HG03469 (cell line): ENCODE measurements around the gene POLR2A.
"Not testable (repeated sequence)": the region's sequence is repeated elsewhere in the genome, so short reads cannot be mapped to it uniquely, and the experiment has no call there.

ENCODE experiments used
- ATAC-seq: cut with Tn5 transposase; IDR thresholded peaks from one replicate; pipeline ENCODE4 v1.9.1; 2021; ENCODE audit warnings: mild to moderate bottlenecking, moderate library complexity, moderate number of reproducible peaks; ENCODE audit not compliant: unreplicated experiment

Gene POLR2A

GRCh38 chr17:7459961-7460545 is 24.1 kb upstream of the POLR2A start:
- ATAC-seq, result no peak

- no peak for ATAC-seq
These were observed 23.1 kb upstream of the POLR2A start for GRCh38 chr17:7460850-7461660.

- ATAC-seq, result no peak
These were observed 21.4 kb upstream of the POLR2A start for GRCh38 chr17:7462474-7463371.

DNA sequence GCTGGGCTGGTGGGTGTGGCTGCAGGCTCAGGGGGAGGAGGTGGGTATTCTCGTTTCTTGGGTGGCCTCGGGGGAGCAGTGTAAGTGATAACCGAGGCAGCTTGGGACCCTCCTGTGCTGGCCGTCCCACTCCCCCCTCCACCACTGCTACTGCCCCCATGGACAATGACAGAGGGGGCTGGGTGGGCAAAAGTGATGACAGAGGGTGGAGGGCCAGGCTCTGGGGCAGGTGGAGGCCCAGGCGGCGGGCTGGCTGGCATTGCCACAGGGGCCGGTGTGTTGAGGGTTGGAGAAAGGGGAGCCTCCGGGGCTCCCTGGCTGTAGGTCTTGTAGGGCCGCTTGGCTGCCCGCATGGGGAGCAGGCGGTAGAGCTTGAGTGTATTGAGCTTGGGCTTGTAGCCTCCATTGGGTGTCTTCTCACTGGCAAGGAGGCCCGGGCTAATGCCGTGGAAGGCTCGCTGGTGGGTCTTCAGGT is 20.8 kb upstream of the POLR2A start:
- no peak for ATAC-seq

DNA sequence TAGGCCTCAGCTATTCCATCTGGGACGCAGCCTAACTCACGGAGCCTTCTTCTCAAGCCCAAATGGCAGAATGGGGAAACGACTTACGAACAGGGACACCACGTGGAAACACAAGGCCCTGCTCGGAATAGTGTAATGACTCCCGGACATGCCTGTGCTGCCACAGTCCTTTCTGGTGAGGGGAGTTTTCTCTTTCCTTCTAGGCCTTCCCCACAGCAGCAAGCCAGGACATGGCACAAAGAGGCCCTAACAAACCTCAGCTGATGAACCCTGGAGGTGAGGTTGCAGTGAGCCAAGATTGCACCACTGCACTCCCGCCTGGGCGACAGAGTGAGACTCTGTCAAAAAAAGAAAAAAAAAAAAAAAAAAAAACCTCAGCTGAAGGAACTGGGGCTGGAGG is 20.1 kb upstream of the POLR2A start:
- ATAC-seq, result no peak

DNA sequence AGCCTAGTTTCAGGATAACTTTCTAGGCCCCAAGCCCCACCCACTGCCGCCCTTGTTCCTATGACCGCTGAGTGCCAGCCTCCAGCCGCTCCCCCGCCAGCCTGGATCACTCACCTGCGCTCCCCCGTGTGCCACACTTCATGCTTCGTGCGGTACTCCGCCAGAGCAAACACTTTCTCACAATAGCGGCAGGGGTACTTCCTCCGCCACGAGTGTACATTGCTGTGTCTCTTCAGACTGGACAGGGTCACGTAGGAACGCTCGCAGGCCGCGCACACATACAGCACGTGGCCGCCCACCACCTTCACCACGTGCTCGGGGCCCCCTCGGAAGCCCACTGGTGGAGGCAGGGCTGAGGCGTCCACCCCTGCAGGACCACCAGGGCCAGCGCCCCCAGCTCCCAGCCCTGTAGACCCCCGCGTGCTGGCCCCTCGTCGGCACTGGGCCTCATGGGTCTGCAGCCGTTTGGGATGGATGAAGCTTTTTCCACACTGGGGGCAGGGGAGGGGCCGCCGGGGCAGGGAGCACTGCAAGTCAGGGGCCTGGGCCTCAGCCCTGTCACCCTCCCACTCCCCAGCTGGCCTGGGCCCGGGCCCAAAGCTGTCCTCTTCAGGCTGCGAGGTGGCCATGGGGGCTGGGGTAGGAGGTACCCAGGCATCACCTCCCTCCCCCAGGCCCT is 18.4 kb upstream of the POLR2A start:
- no peak for ATAC-seq

DNA sequence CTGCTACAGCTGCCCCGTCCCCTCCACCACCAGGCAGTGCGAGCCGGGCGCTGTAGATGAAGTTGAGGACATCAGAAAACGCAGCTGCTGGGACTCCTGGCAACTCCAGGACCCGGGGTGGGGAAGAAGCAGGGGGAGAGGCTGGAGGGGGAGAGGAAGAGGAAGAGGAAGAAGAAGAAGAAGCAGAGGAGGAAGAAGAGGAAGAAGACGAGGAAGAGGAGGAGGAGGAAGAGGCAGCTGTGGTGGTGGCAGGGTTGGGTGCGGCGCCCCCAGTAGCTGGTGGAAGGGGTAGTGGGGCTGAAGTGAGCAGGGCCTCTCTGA is 17.9 kb upstream of the POLR2A start:
- no peak for ATAC-seq

GRCh38 chr17:7466639-7467341 is 17.4 kb upstream of the POLR2A start:
- no peak for ATAC-seq

DNA sequence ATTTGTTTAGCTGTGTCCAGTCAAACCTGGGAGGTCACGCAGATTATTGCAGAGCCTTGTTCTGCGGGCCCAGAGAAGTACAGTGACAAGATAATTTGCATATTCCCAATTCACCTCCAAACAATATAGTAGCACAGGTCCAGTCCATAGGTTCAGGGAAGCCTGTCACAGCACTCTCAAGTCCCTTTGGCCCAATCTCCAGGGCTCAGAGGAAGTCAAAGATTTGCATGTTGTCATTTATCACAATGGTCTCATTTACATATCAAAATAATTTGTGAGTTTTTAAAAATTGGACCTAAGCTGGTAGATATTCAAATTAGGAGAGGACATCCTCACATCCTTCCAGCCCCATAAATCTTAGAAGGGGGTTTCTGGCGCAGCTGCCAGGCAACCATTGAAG is 16.7 kb upstream of the POLR2A start:
- ATAC-seq, result no peak

GRCh38 chr17:7468290-7468689 is 15.9 kb upstream of the POLR2A start:
- no peak for ATAC-seq

GRCh38 chr17:7468804-7469389 is 15.3 kb upstream of the POLR2A start:
- ATAC-seq, result no peak

DNA sequence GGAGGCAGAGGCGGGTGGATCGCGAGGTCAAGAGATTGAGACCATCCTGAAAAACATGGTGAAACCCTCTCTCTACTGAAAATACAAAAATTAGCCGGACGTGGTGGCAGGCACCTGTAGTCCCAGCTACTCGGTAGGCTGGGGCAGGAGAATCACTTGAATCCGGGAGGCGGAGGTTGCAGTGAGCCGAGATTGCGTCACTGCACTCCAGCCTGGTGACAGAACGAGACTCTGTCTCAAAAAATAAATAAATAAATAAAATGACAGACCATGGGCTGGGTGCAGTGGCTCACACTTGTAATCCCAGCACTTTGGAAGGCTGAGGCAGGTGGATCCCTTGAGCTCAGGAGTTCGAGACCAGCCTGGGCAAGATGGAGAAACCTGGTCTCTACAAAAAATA is 14.3 kb upstream of the POLR2A start:
- not testable (repeated sequence) for ATAC-seq

DNA sequence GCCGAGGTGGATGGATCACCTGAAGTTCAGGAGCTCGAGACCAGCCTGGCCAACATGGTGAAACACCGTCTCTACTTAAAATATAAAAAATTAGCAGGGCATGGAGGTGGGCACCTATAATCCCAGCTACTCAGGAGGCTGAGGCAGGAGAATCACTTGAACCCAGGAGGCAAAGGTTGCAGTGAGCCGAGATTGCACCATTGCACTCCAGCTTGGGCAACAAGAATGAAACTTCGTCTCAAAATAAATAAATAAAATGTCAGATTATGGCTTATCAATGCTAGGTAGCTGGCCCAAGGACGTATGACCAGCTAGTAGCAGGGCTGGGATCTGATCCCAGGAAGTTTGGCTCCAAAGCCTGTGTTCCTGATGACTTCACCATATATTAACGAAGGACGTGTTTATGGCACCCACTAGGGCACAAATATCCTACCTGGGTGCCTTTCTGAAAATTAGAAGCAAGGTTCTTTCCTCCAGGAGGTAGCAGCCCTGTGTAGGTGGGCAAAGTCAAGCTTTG is 13.7 kb upstream of the POLR2A start:
- ATAC-seq, result not testable (repeated sequence)

DNA sequence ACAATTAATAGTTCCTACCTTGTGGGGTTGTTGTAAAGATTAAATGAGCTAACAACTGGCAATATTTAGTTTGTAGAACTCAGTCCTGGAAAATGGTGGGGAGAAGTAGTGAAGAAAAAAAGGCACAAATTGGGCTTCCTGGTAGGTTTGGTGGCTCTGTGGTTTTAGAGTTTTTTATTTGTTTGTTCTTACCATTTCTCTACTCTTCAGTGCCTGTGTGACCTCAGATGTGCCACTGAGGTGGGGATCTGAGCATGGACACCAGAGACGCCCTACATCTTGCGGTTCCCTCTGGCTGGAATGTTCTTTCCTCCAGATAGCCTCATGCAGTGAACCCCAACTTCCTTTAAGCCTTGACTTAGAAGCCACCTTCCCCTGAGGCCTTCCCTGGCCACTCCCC is 12.4 kb upstream of the POLR2A start:
- ATAC-seq, result no peak

- ATAC-seq, result not testable (repeated sequence)
These were observed 9.4 kb upstream of the POLR2A start for GRCh38 chr17:7474767-7475166.

GRCh38 chr17:7475764-7476422 is 8.3 kb upstream of the POLR2A start:
- no peak for ATAC-seq

DNA sequence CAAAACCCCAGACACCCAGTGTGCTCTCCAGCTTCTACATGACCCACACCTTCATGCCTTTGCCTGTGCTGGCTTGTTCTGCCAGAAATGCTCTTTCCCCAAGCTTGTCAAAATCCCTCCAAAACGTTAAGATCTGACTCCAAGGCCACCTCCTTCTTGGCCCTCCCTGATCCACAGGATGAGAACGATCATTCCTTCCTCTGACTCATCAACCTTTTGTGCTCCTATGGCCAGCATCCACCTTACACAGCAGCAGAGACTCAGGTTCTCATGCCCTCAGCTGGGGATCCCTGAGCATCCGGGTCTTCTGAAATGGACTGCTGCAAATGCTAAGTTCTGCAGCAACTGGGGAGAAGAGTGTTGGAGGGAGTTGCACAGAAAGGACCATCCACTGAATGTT is 7.7 kb upstream of the POLR2A start:
- ATAC-seq, result no peak

GRCh38 chr17:7476951-7477350 is 7.2 kb upstream of the POLR2A start:
- ATAC-seq, result no peak
